GM12872 (cell line): ENCODE data around the gene ZWILCH.

ENCODE experiments used
- TF ChIP-seq, protein P1 (sequence below): IDR thresholded peaks from 3 replicates; pipeline ENCODE4 v1.5.1; 2011; ENCODE audit warnings: low read depth, mild to moderate bottlenecking, low read length, moderate library complexity; ENCODE audit not compliant: insufficient read depth

Gene ZWILCH

DNA sequence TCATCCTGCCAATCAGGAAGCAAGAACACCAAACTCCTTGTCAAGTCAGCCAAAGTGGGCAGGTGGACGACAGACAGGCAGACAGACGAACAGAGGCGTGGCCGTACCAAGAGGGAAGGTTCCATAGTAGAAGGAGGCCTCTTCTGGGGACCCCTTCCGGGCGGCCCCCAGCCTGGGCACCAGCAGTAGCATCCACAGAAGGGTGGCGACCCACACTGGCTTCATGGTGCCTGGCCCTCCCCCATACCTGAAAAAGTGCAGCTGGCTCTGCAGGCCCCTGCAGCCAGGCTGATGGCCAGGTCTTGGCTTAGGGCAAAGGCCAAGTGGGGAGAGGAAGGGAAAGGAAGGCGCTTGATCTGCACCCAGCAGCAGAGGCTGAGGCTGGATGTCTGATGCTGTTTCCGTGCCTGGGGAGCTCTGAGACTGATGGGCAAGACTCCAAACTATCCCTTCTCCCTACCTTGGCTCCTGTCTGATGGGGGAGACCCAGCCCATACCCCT is 60.1 kb downstream of the ZWILCH start:
- TF ChIP-seq, protein P1, sequence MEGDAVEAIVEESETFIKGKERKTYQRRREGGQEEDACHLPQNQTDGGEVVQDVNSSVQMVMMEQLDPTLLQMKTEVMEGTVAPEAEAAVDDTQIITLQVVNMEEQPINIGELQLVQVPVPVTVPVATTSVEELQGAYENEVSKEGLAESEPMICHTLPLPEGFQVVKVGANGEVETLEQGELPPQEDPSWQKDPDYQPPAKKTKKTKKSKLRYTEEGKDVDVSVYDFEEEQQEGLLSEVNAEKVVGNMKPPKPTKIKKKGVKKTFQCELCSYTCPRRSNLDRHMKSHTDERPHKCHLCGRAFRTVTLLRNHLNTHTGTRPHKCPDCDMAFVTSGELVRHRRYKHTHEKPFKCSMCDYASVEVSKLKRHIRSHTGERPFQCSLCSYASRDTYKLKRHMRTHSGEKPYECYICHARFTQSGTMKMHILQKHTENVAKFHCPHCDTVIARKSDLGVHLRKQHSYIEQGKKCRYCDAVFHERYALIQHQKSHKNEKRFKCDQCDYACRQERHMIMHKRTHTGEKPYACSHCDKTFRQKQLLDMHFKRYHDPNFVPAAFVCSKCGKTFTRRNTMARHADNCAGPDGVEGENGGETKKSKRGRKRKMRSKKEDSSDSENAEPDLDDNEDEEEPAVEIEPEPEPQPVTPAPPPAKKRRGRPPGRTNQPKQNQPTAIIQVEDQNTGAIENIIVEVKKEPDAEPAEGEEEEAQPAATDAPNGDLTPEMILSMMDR, result no peak

DNA sequence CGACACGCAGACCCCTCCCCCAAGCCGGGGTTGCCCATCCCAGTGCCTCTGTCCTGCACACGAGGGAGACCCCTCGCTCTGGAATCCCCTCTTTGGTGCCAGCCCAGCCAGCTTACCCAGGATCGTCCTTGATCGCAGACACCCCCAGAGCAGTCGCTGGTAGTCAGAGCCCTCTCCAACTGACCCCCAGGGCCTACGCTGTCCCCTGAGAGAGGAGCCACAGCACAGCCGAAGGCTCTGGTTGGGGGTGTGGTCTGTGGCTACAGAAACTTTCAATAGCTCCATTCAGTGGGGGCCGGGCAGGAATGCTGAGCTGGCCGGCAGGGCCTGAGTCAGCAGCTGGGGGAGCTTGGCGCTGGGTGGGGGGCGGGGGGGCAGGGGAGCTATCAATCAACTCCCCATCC is 60.6 kb downstream of the ZWILCH start, which contains the start of gene LCTL:
Gene LCTL, minus strand, starts transcription at position 258 of the 404 bp plus-strand sequence. CDS start 633 bp downstream, outside the sequence.
- TF ChIP-seq, protein P1, result no peak

- TF ChIP-seq, protein P1, result peak; percentile 67
Observed at GRCh38 chr15:66566963-66567531, 61.9 kb downstream of the ZWILCH start.

GRCh38 chr15:66567897-66568296 is 62.8 kb downstream of the ZWILCH start:
- TF ChIP-seq, protein P1, result no peak

GRCh38 chr15:66569461-66570137 is 64.5 kb downstream of the ZWILCH start:
- TF ChIP-seq, protein P1, result no peak

- TF ChIP-seq, protein P1, result no peak
Observed at GRCh38 chr15:66570327-66570726, 65.2 kb downstream of the ZWILCH start.

DNA sequence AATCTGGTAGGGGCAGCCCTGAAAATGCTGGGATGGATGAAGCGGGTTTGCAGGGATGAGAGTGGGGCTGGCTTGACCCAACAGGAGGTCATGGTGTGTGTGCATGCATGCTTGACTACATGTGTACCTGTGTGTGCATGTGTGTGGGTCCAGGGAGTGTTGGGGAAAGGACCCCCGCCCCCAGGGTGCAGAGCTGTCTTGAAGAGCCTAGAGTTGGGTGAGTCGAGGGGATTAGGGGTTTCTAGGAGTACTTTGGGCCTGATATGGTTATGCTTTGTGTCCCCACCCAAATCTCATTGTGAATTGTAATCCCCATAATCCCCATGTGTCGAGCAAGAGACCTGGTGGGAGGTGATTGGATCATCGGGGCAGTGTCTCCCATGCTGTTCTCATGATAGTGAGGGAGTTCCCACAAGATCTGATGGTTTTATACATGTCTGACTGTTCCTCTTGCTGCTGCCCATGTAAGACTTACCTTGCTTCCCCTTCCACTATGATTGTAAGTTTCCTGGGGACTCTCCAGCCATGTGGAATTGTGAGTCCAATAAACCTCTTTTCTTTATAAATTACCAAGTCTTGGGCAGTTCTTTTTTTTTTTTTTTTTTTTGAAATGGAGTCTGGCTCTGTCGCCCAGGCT is 65.8 kb downstream of the ZWILCH start:
- TF ChIP-seq, protein P1, result no peak
